HUES64 (cell line): ENCODE data around the gene FSTL4. TPM values are rescaled to one million over a fixed set of nuclear protein-coding genes. Genes with fewer than 3 reads are reported as not detected.

Experiments
- H3K27ac ChIP-seq: 2 replicates; pipeline ENCODE4 v1.7.0; 2013; ENCODE audit warnings: low read depth, low read length, inconsistent platforms
- H3K27me3 ChIP-seq: 2 replicates; pipeline ENCODE4 v1.6.1; 2013; ENCODE audit warnings: mild to moderate bottlenecking, low read length; ENCODE audit not compliant: insufficient read depth
- H3K36me3 ChIP-seq: 2 replicates; pipeline ENCODE4 v1.6.1; 2013; ENCODE audit warnings: mild to moderate bottlenecking, low read length; ENCODE audit not compliant: insufficient read depth
- H3K4me1 ChIP-seq: 2 replicates; pipeline ENCODE4 v1.6.1; 2013; ENCODE audit warnings: mild to moderate bottlenecking, low read length, moderate library complexity; ENCODE audit not compliant: insufficient read depth
- H3K4me3 ChIP-seq: 2 replicates; pipeline ENCODE4 v1.5.1; 2013; ENCODE audit warnings: mild to moderate bottlenecking, low read length, moderate library complexity
- H3K9ac ChIP-seq: 2 replicates; pipeline ENCODE4 v1.6.1; 2013; ENCODE audit warnings: mild to moderate bottlenecking, low read depth, low read length
- H3K9me3 ChIP-seq: 2 replicates; pipeline ENCODE4 v1.6.1; 2013; ENCODE audit warnings: low read depth, low read length; ENCODE audit not compliant: insufficient read depth
- WGBS: fragments of 150-250, 120-280 bp; methylation state at CpG from one replicate; pipeline ENCODE4 v1.1.7; 2013; ENCODE audit warnings: missing lambda C conversion rate; 5-methylcytosine and 5-hydroxymethylcytosine counted together
- polyA plus RNA-seq, 2 experiments: library from polyadenylated mRNA; stranded (reverse); fragments of 50-300 nt; gene quantifications; one replicate each; pipeline ENCODE4 v1.2.3, GENCODE V29; 2013

FSTL4 gene
- 1.5 TPM for polyA plus RNA-seq (2013, experiment 1 of 2)
- 3.2 TPM for polyA plus RNA-seq (2013, experiment 2 of 2)

GRCh38 chr5:133612249-133612860, at the start of gene FSTL4:
Gene FSTL4 (minus strand): TSS chr5:133612541.
- Histone ChIP-seq H3K4me1 (no peaks in the 10 kb centered on the region), H3K36me3 (no peaks in the 10 kb centered on the region), H3K9me3 (no peaks in the 10 kb centered on the region), H3K9ac (no peak within 1 kb of the TSS), H3K4me3 (peak within 1 kb of the TSS; percentile 47), H3K27me3 (peaks cover 81% of the 10 kb centered on the region), H3K27ac (no peak within 1 kb of the TSS)
- WGBS = under 1% methylated on average over 74 of the region's 74 CpGs

- Histone ChIP-seq H3K4me3 (no peak overlapping the region), H3K27me3 (no peaks in the 10 kb centered on the region), H3K36me3 (no peaks in the 10 kb centered on the region), H3K27ac (no peak overlapping the region), H3K4me1 (no peaks in the 10 kb centered on the region), H3K9ac (no peak overlapping the region), H3K9me3 (no peaks in the 10 kb centered on the region)
- 100% methylated on average over 2 of the region's 2 CpGs for WGBS
Measured at GRCh38 chr5:133661389-133661788, 49.0 kb upstream of the FSTL4 start.

GRCh38 chr5:133658327-133658726, 46.0 kb upstream of the FSTL4 start:
- no peaks in the 10 kb centered on the region for H3K4me1 ChIP-seq
- no peak overlapping the region for H3K27ac ChIP-seq
- no CpG with 5 or more reads among the region's 1 CpG for WGBS
- no peaks in the 10 kb centered on the region for H3K9me3 ChIP-seq
- H3K27me3 ChIP-seq = no peaks in the 10 kb centered on the region
- H3K4me3 ChIP-seq = no peak overlapping the region
- no peak overlapping the region for H3K9ac ChIP-seq
- H3K36me3 ChIP-seq = no peaks in the 10 kb centered on the region

- H3K9me3 ChIP-seq = no peaks in the 10 kb centered on the region
- no peaks in the 10 kb centered on the region for H3K4me1 ChIP-seq
- no peak overlapping the region for H3K4me3 ChIP-seq
- H3K27ac ChIP-seq = no peak overlapping the region
- H3K36me3 ChIP-seq = no peaks in the 10 kb centered on the region
- 90% methylated on average over 5 of the region's 5 CpGs for WGBS
- no peaks in the 10 kb centered on the region for H3K27me3 ChIP-seq
- no peak overlapping the region for H3K9ac ChIP-seq
Measured at GRCh38 chr5:133657036-133657435, 44.7 kb upstream of the FSTL4 start.

GRCh38 chr5:133655966-133656365, 43.6 kb upstream of the FSTL4 start:
- H3K4me1 ChIP-seq = no peaks in the 10 kb centered on the region
- no peak overlapping the region for H3K4me3 ChIP-seq
- H3K9ac ChIP-seq = no peak overlapping the region
- no peaks in the 10 kb centered on the region for H3K9me3 ChIP-seq
- 98% methylated on average over 1 of the region's 1 CpG for WGBS
- H3K36me3 ChIP-seq = no peaks in the 10 kb centered on the region
- no peak overlapping the region for H3K27ac ChIP-seq
- H3K27me3 ChIP-seq = no peaks in the 10 kb centered on the region

GRCh38 chr5:133653760-133654049, 41.4 kb upstream of the FSTL4 start:
- no peaks in the 10 kb centered on the region for H3K27me3 ChIP-seq
- 87% methylated on average over 4 of the region's 4 CpGs for WGBS

GRCh38 chr5:133652951-133653759, 40.8 kb upstream of the FSTL4 start:
- 91% methylated on average over 9 of the region's 9 CpGs for WGBS
- H3K27ac ChIP-seq = no peak overlapping the region
- H3K4me3 ChIP-seq = no peak overlapping the region
- no peaks in the 10 kb centered on the region for H3K4me1 ChIP-seq
- no peak overlapping the region for H3K9ac ChIP-seq
- no peaks in the 10 kb centered on the region for H3K36me3 ChIP-seq
- no peaks in the 10 kb centered on the region for H3K9me3 ChIP-seq
- H3K27me3 ChIP-seq = no peaks in the 10 kb centered on the region

More at GRCh38 chr5:133653760-133654049, 41.4 kb upstream of the FSTL4 start:
- no peak overlapping the region for H3K27ac ChIP-seq
- no peaks in the 10 kb centered on the region for H3K4me1 ChIP-seq
- no peaks in the 10 kb centered on the region for H3K9me3 ChIP-seq
- no peaks in the 10 kb centered on the region for H3K36me3 ChIP-seq
- no peak overlapping the region for H3K9ac ChIP-seq
- H3K4me3 ChIP-seq = no peak overlapping the region

- Histone ChIP-seq H3K27me3 (no peaks in the 10 kb centered on the region), H3K27ac (no peak overlapping the region), H3K9ac (no peak overlapping the region), H3K4me3 (no peak overlapping the region), H3K4me1 (no peaks in the 10 kb centered on the region), H3K9me3 (no peaks in the 10 kb centered on the region), H3K36me3 (no peaks in the 10 kb centered on the region)
- 87% methylated on average over 8 of the region's 8 CpGs for WGBS
Measured at GRCh38 chr5:133644000-133644865, 31.9 kb upstream of the FSTL4 start.

- 93% methylated on average over 4 of the region's 4 CpGs for WGBS
- no peak overlapping the region for H3K9ac ChIP-seq
- H3K9me3 ChIP-seq = no peaks in the 10 kb centered on the region
- H3K27ac ChIP-seq = no peak overlapping the region
- no peaks in the 10 kb centered on the region for H3K4me1 ChIP-seq
- H3K4me3 ChIP-seq = no peak overlapping the region
- H3K27me3 ChIP-seq = no peaks in the 10 kb centered on the region
- H3K36me3 ChIP-seq = no peaks in the 10 kb centered on the region
Measured at GRCh38 chr5:133643365-133643764, 31.0 kb upstream of the FSTL4 start.

- no peaks in the 10 kb centered on the region for H3K27me3 ChIP-seq
- H3K27ac ChIP-seq = no peak overlapping the region
- no peak overlapping the region for H3K4me3 ChIP-seq
- H3K9me3 ChIP-seq = no peaks in the 10 kb centered on the region
- no peaks in the 10 kb centered on the region for H3K4me1 ChIP-seq
- 87% methylated on average over 2 of the region's 2 CpGs for WGBS
- H3K9ac ChIP-seq = no peak overlapping the region
- H3K36me3 ChIP-seq = no peaks in the 10 kb centered on the region
Measured at GRCh38 chr5:133642153-133642722, 29.9 kb upstream of the FSTL4 start.

- no peak overlapping the region for H3K27ac ChIP-seq
- no peaks in the 10 kb centered on the region for H3K4me1 ChIP-seq
- no peak overlapping the region for H3K9ac ChIP-seq
- H3K27me3 ChIP-seq = no peaks in the 10 kb centered on the region
- H3K9me3 ChIP-seq = no peaks in the 10 kb centered on the region
- no peaks in the 10 kb centered on the region for H3K36me3 ChIP-seq
- no peak overlapping the region for H3K4me3 ChIP-seq
Measured at GRCh38 chr5:133641683-133642082, 29.3 kb upstream of the FSTL4 start.
